ENCODE measurements around the gene TMEM178B.
"Not testable (repeated sequence)": the region's sequence is repeated elsewhere in the genome, so short reads cannot be mapped to it uniquely, and the experiment has no call there.

The TMEM178B gene

DNA sequence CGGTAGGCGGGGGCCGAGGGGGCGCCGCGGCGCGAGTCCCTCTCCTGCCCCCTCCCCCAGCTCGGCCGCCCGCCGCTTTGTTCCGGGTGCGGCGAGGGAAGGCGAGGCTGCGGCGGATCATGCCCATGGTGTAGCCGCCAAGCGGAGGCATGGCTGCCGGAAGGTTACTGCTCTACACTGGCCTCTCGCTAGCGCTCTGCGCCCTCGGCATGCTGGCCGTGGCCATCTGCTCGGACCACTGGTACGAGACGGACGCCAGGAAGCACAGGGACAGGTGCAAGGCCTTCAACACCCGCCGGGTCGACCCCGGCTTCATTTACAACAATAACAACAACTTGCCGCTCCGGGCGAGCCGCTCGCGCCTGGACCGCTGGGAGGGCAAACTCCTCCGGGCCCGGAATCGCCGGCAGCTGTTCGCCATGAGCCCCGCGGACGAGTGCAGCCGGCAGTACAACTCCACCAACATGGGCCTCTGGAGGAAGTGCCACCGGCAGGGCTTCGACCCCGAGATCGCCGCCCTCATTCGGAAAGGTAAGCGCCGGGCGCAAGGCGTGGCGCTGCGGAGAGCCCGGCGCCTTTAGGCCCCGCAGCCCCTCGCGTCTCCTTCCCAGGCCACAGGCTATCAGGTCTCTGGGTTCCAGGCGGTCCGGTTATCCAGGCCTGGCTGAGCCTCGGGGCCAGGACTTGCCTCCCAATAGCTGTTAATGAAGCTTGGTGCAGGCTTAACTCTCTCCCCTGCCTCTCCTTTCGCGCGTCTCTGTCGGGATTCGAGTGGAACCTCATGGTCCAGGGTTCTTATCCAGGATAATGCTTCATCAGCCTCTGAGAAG is 513 bp downstream of the TMEM178B start:
- DNase-seq (ENCODE audit: low spot score) = no peak

- DNase-seq (ENCODE audit: low spot score) = no peak
Measured at GRCh38 chr7:141074997-141075396, 1.1 kb downstream of the TMEM178B start.

DNA sequence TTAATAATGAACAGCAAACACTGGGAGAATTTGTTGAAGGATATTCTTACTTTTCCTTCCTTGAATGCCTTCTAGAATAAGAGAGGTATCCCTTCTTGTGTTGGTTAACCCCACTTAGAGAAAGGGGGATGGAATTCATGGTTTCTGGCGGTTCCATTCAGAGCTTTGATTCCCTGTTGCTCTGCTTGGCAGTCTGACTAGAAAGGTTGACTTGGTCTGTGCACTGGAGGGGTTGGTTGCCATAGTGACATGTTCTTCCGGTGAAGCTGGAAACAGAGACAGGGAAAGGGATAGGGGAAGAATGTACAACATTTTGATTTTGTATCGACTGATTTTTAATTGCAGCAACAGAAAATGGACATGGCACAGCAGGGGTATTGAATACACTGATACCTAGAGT is 2.5 kb downstream of the TMEM178B start:
- DNase-seq (ENCODE audit: low spot score) = no peak

DNA sequence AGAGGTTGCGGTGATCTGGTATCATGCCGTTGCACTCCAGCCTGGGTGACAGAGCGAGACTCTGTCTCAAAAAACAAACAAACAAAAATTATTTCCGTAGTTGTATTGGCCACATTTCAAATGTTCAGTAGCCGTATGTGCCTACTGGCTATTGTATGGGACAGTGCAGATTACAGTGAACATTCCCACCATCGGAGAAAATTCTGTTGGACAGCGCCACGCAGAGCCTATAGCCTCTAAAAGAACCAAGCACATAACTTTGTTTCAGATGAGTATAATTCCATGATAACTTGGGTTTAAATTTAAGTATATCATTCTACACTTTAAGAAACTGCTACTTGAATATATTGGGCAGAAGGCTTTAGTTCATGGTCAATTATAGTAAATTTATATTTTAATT is 5.4 kb downstream of the TMEM178B start:
- DNase-seq (ENCODE audit: low spot score) = no peak

GRCh38 chr7:141089490-141089889 is 15.6 kb downstream of the TMEM178B start:
- not testable (repeated sequence) for DNase-seq (ENCODE audit: low spot score)

DNA sequence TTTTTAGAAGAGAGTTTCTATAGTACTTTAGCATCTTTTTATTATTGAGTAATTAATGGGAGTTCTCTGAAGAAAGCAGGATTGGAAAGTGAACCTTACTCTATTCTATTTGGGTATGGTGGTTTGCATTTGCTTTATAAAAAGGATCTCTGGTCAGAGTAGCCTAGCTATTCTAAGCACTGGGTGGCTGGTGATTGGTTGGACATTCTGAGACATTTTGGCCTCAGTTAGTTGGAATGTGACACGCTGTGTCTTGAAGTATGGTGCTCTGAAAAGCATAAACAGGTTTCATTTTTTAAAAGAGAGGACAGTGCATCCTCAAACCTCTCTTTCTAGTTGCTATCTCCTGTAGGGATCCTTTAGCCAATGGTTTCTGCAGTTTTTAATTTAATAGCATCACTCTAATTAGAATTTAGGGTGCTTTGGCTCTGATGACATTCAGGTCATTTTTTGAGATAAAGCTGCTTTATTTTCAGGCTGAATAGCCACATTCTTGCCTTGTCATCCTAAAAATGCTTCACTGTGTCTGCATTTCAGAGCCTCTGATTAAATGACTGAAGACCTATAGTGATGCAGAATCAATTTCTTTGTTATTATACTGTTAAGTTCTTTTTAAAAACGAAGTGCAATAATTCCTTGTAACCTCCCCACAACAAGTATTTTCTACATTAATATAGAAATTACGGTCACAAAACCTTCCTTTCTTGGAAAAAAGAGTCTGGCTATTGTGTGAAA is 20.6 kb downstream of the TMEM178B start:
- no peak for DNase-seq (ENCODE audit: low spot score)

DNA sequence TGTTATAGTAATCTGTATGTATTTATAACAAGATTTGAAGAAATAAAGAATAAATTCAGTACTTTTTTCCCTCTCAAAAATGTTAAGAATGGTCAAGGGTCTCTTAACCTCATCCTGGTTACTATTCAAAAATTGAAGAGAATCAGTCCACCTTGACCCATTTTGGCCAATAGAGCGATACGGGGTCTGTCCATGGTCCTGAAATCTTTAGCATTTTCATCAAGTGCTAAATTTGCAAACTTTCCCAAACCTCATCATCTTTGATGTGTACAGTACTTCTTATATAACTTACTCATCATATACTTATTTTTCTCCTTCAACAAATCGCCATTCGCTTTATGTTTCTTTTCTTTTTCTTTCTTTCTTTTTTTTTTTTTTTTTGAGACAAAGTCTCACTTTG is 23.6 kb downstream of the TMEM178B start:
- DNase-seq (ENCODE audit: low spot score) = no peak

DNA sequence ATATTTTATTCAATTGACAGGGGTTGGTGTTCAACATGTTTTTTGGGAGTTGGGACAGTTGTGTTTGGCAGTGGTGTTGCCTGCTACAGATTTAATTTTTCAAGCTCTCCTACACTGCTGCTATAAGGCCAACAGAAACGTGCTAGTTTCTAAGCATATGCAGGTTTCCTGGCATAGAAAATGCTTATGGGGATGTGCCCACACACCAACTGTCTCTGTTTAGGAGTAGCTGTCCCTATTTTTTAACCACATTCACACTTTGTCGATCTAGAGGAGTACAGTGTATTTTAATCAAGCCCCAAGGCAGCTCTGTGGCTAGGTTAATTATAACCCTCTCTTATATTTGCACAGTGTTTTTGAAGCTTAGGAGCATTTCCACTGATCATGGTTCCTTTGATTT is 28.6 kb downstream of the TMEM178B start:
- no peak for DNase-seq (ENCODE audit: low spot score)

DNA sequence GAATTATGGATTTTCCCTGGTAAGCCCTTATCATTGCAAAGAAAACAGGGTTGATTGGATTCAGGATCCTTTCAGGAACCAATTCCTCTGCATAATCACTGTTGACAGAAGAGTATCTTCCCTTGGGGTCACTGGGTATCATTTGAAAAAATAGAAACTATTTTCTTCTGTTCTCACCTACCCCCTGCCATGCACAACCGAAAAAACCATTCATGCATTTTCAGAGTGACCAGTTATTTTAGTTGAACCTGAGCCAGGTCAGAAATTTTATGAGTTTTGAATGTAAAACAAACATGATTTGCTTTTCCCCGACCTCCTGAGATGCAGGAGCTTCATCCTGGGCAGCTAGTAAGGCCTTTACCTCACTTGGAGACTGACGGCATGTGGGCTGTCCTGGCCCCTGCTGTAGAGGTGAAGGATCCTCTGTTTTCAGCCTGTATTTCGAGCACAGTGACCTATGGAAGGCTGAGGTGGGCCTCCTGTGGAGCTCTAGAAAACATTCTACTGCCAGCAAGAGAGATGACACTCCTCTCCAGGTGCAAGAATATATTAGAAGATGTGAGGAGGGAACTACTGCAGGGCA is 30.1 kb downstream of the TMEM178B start:
- no peak for DNase-seq (ENCODE audit: low spot score)

- DNase-seq (ENCODE audit: low spot score) = no peak
Measured at GRCh38 chr7:141113131-141113530, 39.3 kb downstream of the TMEM178B start.

- DNase-seq (ENCODE audit: low spot score) = no peak
Measured at GRCh38 chr7:141114029-141114664, 40.3 kb downstream of the TMEM178B start.

- DNase-seq (ENCODE audit: low spot score) = no peak
Measured at GRCh38 chr7:141115965-141116364, 42.1 kb downstream of the TMEM178B start.

- DNase-seq (ENCODE audit: low spot score) = not testable (repeated sequence)
Measured at GRCh38 chr7:141116661-141117060, 42.8 kb downstream of the TMEM178B start.

DNA sequence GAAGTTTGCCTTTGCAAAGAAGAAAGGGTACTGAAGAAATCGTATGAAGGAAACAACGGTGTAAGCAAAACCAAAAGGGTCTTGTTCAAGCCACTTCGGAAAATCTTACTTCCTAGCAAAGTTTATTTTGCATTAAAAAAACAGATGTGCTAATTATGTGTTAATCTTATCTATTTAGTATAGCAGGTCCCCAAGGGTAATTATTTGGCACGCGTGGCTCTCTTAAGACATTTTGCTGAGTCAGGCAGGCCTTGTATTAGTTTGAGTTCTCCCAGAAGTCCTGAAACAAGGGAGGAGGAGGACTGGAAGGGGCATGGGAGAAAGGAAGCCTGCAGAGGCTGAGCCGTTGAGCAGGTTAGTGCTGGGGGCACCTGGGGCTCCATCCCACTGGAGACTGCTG is 44.9 kb downstream of the TMEM178B start:
- no peak for DNase-seq (ENCODE audit: low spot score)

- DNase-seq (ENCODE audit: low spot score) = no peak
Measured at GRCh38 chr7:141119187-141119586, 45.3 kb downstream of the TMEM178B start.

GRCh38 chr7:141122736-141123135 is 48.9 kb downstream of the TMEM178B start:
- DNase-seq (ENCODE audit: low spot score) = no peak

DNA sequence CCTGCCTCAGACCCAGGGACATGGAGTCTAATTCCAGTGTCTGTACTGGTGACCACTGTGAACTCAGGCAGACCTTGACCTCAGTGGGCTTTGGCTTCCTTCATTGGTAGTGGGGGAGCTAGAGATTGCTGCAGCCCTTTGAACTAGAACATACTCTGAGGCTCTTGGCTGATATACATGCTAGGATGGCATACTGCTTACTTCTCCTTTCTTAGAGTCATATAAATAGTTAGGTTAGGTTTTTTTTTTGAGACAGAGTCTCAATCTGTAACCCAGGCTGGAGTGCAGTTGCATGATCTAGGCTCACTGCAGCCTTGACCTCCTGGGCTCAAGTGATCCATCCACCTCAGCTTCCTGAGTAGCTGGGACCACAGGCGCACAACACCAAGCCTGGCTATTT is 49.7 kb downstream of the TMEM178B start:
- DNase-seq (ENCODE audit: low spot score) = no peak

GRCh38 chr7:141126107-141126506 is 52.2 kb downstream of the TMEM178B start:
- DNase-seq (ENCODE audit: low spot score) = no peak

DNA sequence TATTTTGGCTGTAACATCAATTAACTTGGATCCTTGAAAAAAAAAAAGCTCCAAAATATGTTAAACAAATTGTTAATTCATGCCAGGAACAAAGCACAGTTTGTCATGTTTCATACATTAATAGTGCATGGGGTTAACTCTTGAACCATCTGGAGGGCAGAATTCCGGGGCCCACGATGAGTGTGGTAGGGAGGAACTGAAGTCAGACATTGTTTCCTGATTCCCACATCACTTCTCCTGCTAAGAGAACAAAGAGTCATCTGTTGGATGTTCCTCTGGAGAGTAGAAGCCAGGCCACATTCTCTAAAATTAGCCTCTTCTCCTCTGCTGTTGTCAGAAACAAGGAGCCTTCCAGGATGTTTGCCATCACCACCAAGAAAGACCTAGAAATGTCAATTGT is 54.6 kb downstream of the TMEM178B start:
- no peak for DNase-seq (ENCODE audit: low spot score)

DNA sequence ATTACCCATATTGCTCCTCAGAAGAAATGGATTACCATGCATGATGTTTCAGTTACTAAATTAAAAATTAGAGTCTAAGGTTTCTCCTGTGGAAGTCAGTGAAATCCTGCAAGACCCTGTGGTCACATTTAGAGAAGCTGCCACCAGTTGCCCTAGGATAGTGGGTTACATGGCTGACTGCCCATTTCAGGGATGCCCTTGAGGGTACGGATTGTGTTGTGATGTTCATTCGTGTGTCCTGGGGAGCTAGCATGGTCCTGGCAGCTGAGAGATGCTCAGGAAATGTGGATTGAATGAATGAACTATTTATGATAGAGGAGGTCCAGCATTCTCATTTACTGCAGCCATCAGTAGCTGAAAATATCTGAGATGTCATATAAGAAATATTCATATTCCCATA is 55.1 kb downstream of the TMEM178B start:
- no peak for DNase-seq (ENCODE audit: low spot score)

DNA sequence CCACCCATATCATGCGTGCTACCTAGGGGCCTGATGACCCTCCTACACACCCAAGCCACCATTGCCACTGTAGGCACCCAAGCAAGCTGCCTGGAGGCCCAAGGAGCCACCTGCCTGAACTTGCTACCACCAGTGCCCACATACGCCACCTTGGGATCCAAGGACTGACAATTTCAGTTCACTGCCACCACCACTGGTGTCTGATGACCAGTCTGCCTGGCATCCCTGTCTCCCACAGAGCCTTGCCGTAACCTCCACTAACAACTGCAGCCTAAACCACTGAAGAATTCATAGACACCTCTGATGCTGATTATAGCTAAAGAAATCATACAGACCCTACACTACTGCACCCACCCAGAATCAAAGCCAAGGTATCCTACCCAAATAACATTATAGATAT is 58.8 kb downstream of the TMEM178B start:
- DNase-seq (ENCODE audit: low spot score) = no peak

- no peak for DNase-seq (ENCODE audit: low spot score)
Measured at GRCh38 chr7:141133646-141134045, 59.8 kb downstream of the TMEM178B start.

- DNase-seq (ENCODE audit: low spot score) = no peak
Measured at GRCh38 chr7:141142058-141142457, 68.2 kb downstream of the TMEM178B start.

Measured in activated CD4-positive, alpha-beta T cell treated with anti-CD3 and anti-CD28 coated beads, Interleukin-2, Interleukin-4, amounts not matched to agents 100 ng/mL and 50 ng/mL, durations not matched to agents 16 hours and 8 hours (primary cell).